Hepatocyte (in vitro differentiated cells): Measurements from ENCODE around the gene CGREF1.

ENCODE experiments used
- CTCF ChIP-seq: fragments of 200-600 bp; sonication (generic); IDR thresholded peaks from 2 replicates; pipeline ENCODE4 v1.5.1; 2016; ENCODE audit warnings: antibody characterized with exemption, mild to moderate bottlenecking; ENCODE audit not compliant: poor library complexity
- EZH2 ChIP-seq: fragments of 200-600 bp; sonication (generic); IDR thresholded peaks from 2 replicates; pipeline ENCODE4 v1.6.1; 2016; ENCODE audit warnings: antibody characterized with exemption, mild to moderate bottlenecking, borderline replicate concordance

- TF ChIP-seq CTCF (no peak), EZH2 (no peak)
Measured at GRCh38 chr2:27115519-27115918, 3.4 kb downstream of the CGREF1 start.
